GM19455 (cell line): ENCODE measurements around the gene AFAP1L2.
"Not testable (repeated sequence)": the region's sequence is repeated elsewhere in the genome, so short reads cannot be mapped to it uniquely, and the experiment has no call there.

ENCODE experiments used
- ATAC-seq: cut with Tn5 transposase; IDR thresholded peaks from one replicate; pipeline ENCODE4 v1.9.1; 2021; ENCODE audit not compliant: unreplicated experiment

The AFAP1L2 gene

GRCh38 chr10:114364726-114365125 is 39.6 kb downstream of the AFAP1L2 start:
- no peak for ATAC-seq

- no peak for ATAC-seq
These were observed 40.4 kb downstream of the AFAP1L2 start for GRCh38 chr10:114363745-114364454.

- ATAC-seq = no peak
These were observed 41.4 kb downstream of the AFAP1L2 start for GRCh38 chr10:114362826-114363355.

- ATAC-seq = no peak
These were observed 44.4 kb downstream of the AFAP1L2 start for GRCh38 chr10:114359953-114360345.

GRCh38 chr10:114359041-114359952 is 45.0 kb downstream of the AFAP1L2 start:
- no peak for ATAC-seq

GRCh38 chr10:114357515-114357996 is 46.7 kb downstream of the AFAP1L2 start:
- ATAC-seq = no peak

- no peak for ATAC-seq
These were observed 47.4 kb downstream of the AFAP1L2 start for GRCh38 chr10:114356751-114357514.

- no peak for ATAC-seq
These were observed 48.2 kb downstream of the AFAP1L2 start for GRCh38 chr10:114356126-114356525.

GRCh38 chr10:114353383-114353782 is 50.9 kb downstream of the AFAP1L2 start:
- ATAC-seq = no peak

- ATAC-seq = no peak
These were observed 51.5 kb downstream of the AFAP1L2 start for GRCh38 chr10:114352653-114353298.

GRCh38 chr10:114350751-114351150 is 53.6 kb downstream of the AFAP1L2 start:
- no peak for ATAC-seq

- ATAC-seq = no peak
These were observed 54.6 kb downstream of the AFAP1L2 start for GRCh38 chr10:114349522-114350215.

- not testable (repeated sequence) for ATAC-seq
These were observed 55.2 kb downstream of the AFAP1L2 start for GRCh38 chr10:114349071-114349470.

- no peak for ATAC-seq
These were observed 56.5 kb downstream of the AFAP1L2 start for GRCh38 chr10:114347791-114348190.

- no peak for ATAC-seq
These were observed 57.1 kb downstream of the AFAP1L2 start for GRCh38 chr10:114347241-114347640.

- ATAC-seq = no peak
These were observed 57.9 kb downstream of the AFAP1L2 start for GRCh38 chr10:114346176-114347031.

- no peak for ATAC-seq
These were observed 58.6 kb downstream of the AFAP1L2 start for GRCh38 chr10:114345701-114346100.

- no peak for ATAC-seq
These were observed 60.4 kb downstream of the AFAP1L2 start for GRCh38 chr10:114343623-114344505.
